Spleen (tissue), 11 donors: Measurements from ENCODE around the gene PARD3B. TPM values are rescaled to one million over a fixed set of nuclear protein-coding genes. Genes with fewer than 3 reads are reported as not detected.

Experiments used
- DNase-seq: peaks from one replicate; pipeline ENCODE4 v3.0.0-alpha.2; 2020
- H3K27ac ChIP-seq, 8 donors: fragments of 200-600 bp; sonication (generic) in 7 of 8; 1 replicate in 4 of 8; 2 replicates in 4 of 8; pipeline versions ENCODE4 v1.5.0 to v1.8.0; 2016 to 2021; ENCODE audit warnings: inconsistent platforms in 4 of 8, mild to moderate bottlenecking in 4 of 8, moderate library complexity in 1 of 8
- H3K27me3 ChIP-seq, 7 donors: fragments of 200-600 bp; sonication (generic) in 6 of 7; replicated peaks in 1 of 7; 1 replicate in 4 of 7; 2 replicates in 3 of 7; pipeline versions ENCODE4 v1.5.0 to v1.8.0; 2016 to 2021; ENCODE audit warnings: inconsistent platforms in 3 of 7, mild to moderate bottlenecking in 1 of 7
- H3K36me3 ChIP-seq, 6 donors: fragments of 200-600 bp; sonication (generic) in 5 of 6; 1 replicate in 4 of 6; 2 replicates in 2 of 6; pipeline versions ENCODE4 v1.5.0 to v1.8.0; 2016 to 2021; ENCODE audit warnings: inconsistent platforms in 2 of 6
- H3K4me1 ChIP-seq, 6 donors: fragments of 200-600 bp; sonication (generic) in 5 of 6; 1 replicate in 3 of 6; 2 replicates in 3 of 6; pipeline versions ENCODE4 v1.5.0 to v1.8.0; 2016 to 2021; ENCODE audit warnings: inconsistent platforms in 3 of 6
- H3K4me3 ChIP-seq, 8 donors: fragments of 200-600 bp; sonication (generic) in 7 of 8; 1 replicate in 4 of 8; 2 replicates in 4 of 8; pipeline versions ENCODE4 v1.5.0 to v1.8.0; 2016 to 2021; ENCODE audit warnings: inconsistent platforms in 4 of 8, mild to moderate bottlenecking in 4 of 8, moderate library complexity in 2 of 8
- H3K9me3 ChIP-seq, 8 donors: fragments of 200-600 bp; sonication (generic) in 7 of 8; 1 replicate in 4 of 8; 2 replicates in 4 of 8; pipeline versions ENCODE4 v1.5.0 to v1.8.0; 2016 to 2021; ENCODE audit warnings: inconsistent platforms in 4 of 8
- CTCF ChIP-seq, 11 experiments: fragments of 200-600 bp in 7 of 11; fragments of 450-650 bp in 4 of 11; sonication (generic) in 4 of 11; IDR thresholded peaks in 8 of 11; conservative IDR thresholded peaks in 3 of 11; 1 replicate in 7 of 11; 2 replicates in 4 of 11; pipeline versions ENCODE4 v1.4.0 to v1.8.0; 2016 to 2021; ENCODE audit warnings: antibody characterized with exemption in 11 of 11, inconsistent platforms in 4 of 11, mild to moderate bottlenecking in 1 of 11
- POLR2A ChIP-seq, 3 donors: fragments of 450-650 bp; IDR thresholded peaks; one replicate each; pipeline ENCODE4 v1.5.1; 2017; ENCODE audit warnings: antibody characterized with exemption in 3 of 3, mild to moderate bottlenecking in 1 of 3
- POLR2AphosphoS5 ChIP-seq, 3 donors: sonication (generic); formaldehyde crosslinking; IDR thresholded peaks; one replicate each; pipeline ENCODE4 v1.5.1; 2017; ENCODE audit warnings: antibody characterized with exemption in 3 of 3
- WGBS, 5 donors: extraction: QIAGEN DNeasy Blood & Tissue Kit in 3 of 5; methylation state at CpG; one replicate each; pipeline versions ENCODE4 v1.1.5 to v1.1.7; 2013 to 2018; 5-methylcytosine and 5-hydroxymethylcytosine counted together
- intact Hi-C: fragments of 100-400 bp; cut with DNase I; formaldehyde crosslinking; loops from one replicate; pipeline ENCODE4 v1.15.0; 2023; ENCODE audit warnings: low total_unique reads
- polyA plus RNA-seq, 3 donors: library from polyadenylated mRNA; stranded (reverse); fragments of 200-250 nt; gene quantifications; one replicate each; pipeline ENCODE4 v1.2.1, GENCODE V29; 2013
- total RNA-seq, 7 donors: library from RNA; depleted of rRNA in 3 of 7; stranded (reverse); fragments of >200 nt in 3 of 7; fragmentation: NEBNext Ultra II Directional in 4 of 7; extraction: Animal tissue kit (Norgen Biotek cat#: 25700) in 4 of 7; gene quantifications; one replicate each; pipeline versions ENCODE4 v1.1.0 to v1.2.1, GENCODE V29; 2016 to 2021
- donor health status: healthy with polysubstance abuse.
- donor health status: DM: no; HTN: no; CAD: no; lungs with moderate emphysema.
- donor health status: DM: no; HTN: no; CAD: no.
- donor health status: Bipolar disorder and iron deficiency.
- donor health status: healthy.
- donor health status: DM: no; HTN: no; CAD: no.
- donor health status: DM: yes; HTN: yes; CAD: no.

The PARD3B gene
- total and polyA plus RNA-seq, 10 donors: 0.85 to 27.8 (median 14.7) TPM

GRCh38 chr2:204986641-204987040 lies 441.4 kb downstream of the PARD3B start:
- H3K9me3 ChIP-seq: no peaks in the 10 kb centered on the region
- intact Hi-C loops: no loop called here
- H3K4me3 ChIP-seq: no peak overlapping the region
- no peaks in the 10 kb centered on the region for H3K27me3 ChIP-seq
- no peaks in the 10 kb centered on the region for H3K4me1 ChIP-seq
- TF ChIP-seq POLR2AphosphoS5 (IDR thresholded peaks at IDR 0.05): no peak
- TF ChIP-seq CTCF (IDR thresholded peaks at IDR 0.05 in 8 of 11, conservative IDR thresholded peaks at IDR 0.05 in 3 of 11): no peak
- no peak for TF ChIP-seq POLR2A (IDR thresholded peaks at IDR 0.05)
- no peaks in the 10 kb centered on the region for H3K36me3 ChIP-seq
- no peak for DNase-seq
- whole genome bisulfite sequencing, 5 donors: 75 to 85% (median 78%) methylated on average over 5 of the region's 5 CpGs
- H3K27ac ChIP-seq: no peak overlapping the region

GRCh38 chr2:204988836-204989235 lies 443.6 kb downstream of the PARD3B start:
- Histone ChIP-seq H3K9me3 (no peaks in the 10 kb centered on the region), H3K27me3 (no peaks in the 10 kb centered on the region), H3K36me3 (no peaks in the 10 kb centered on the region), H3K4me1 (no peaks in the 10 kb centered on the region), H3K27ac (no peak overlapping the region), H3K4me3 (no peak overlapping the region)
- no peak for DNase-seq
- intact Hi-C loops: no loop called here
- no peak for TF ChIP-seq POLR2A (IDR thresholded peaks at IDR 0.05)
- no peak for TF ChIP-seq CTCF (IDR thresholded peaks at IDR 0.05 in 8 of 11, conservative IDR thresholded peaks at IDR 0.05 in 3 of 11)
- TF ChIP-seq POLR2AphosphoS5 (IDR thresholded peaks at IDR 0.05): no peak
- WGBS, 5 donors: 63 to 83% (median 69%) methylated on average over 3 of the region's 3 CpGs

- no peak for DNase-seq
- Histone ChIP-seq H3K27ac (no peak overlapping the region), H3K27me3 (no peaks in the 10 kb centered on the region), H3K9me3 (no peaks in the 10 kb centered on the region), H3K36me3 (no peaks in the 10 kb centered on the region), H3K4me1 (no peaks in the 10 kb centered on the region), H3K4me3 (no peak overlapping the region)
- TF ChIP-seq POLR2AphosphoS5 (IDR thresholded peaks at IDR 0.05): no peak
- TF ChIP-seq POLR2A (IDR thresholded peaks at IDR 0.05): no peak
- WGBS, 5 donors: 93 to 100% (median 94%) methylated on average over 1 of the region's 1 CpG
- intact Hi-C loops: no loop called here
Observed at GRCh38 chr2:204989877-204990276, 444.6 kb downstream of the PARD3B start.

- TF ChIP-seq CTCF (IDR thresholded peaks at IDR 0.05 in 8 of 11, conservative IDR thresholded peaks at IDR 0.05 in 3 of 11): no peak
- no peak for TF ChIP-seq POLR2AphosphoS5 (IDR thresholded peaks at IDR 0.05)
- no peak for TF ChIP-seq POLR2A (IDR thresholded peaks at IDR 0.05)
- H3K36me3 ChIP-seq: no peaks in the 10 kb centered on the region
- peaks cover 0 to 8% (median 0%) of the 10 kb centered on the region in 8 donors for H3K9me3 ChIP-seq
- no peaks in the 10 kb centered on the region for H3K27me3 ChIP-seq
- 88 to 94% (median 90%) methylated on average over 8 of the region's 8 CpGs for WGBS, 5 donors
- H3K4me1 ChIP-seq: no peaks in the 10 kb centered on the region
- intact Hi-C loops: no loop called here
- H3K27ac ChIP-seq: no peak overlapping the region
- DNase-seq: no peak
- no peak overlapping the region for H3K4me3 ChIP-seq
Observed at GRCh38 chr2:205001300-205001966, 456.2 kb downstream of the PARD3B start.
